AG10803 (cell line): ENCODE measurements around the gene CACNA1D.

ENCODE experiments used
- DNase-seq: peaks from one replicate; pipeline ENCODE4 v3.0.0; 2010; ENCODE audit warnings: low read depth
- H3K4me3 ChIP-seq: 2 replicates; pipeline ENCODE4 v1.5.1; 2011; ENCODE audit warnings: mild to moderate bottlenecking, low read length, control low read depth
- CTCF ChIP-seq: conservative IDR thresholded peaks from 2 replicates; pipeline ENCODE4 v1.5.1; 2011; ENCODE audit warnings: mild to moderate bottlenecking, low read length, control low read depth, inconsistent platforms

Gene CACNA1D

GRCh38 chr3:53728606-53729005, 234.2 kb downstream of the CACNA1D start:
- TF ChIP-seq CTCF, result no peak
- DNase-seq, result no peak
- H3K4me3 ChIP-seq, result no peak overlapping the region

GRCh38 chr3:53729159-53729558, 234.7 kb downstream of the CACNA1D start:
- no peak for TF ChIP-seq CTCF
- DNase-seq, result peak; percentile 48

GRCh38 chr3:53729618-53730017, 235.2 kb downstream of the CACNA1D start:
- H3K4me3 ChIP-seq, result no peak overlapping the region
- peak; percentile 4 for DNase-seq
- peak; percentile 35 for TF ChIP-seq CTCF

More at GRCh38 chr3:53729159-53729558, 234.7 kb downstream of the CACNA1D start:
- no peak overlapping the region for H3K4me3 ChIP-seq

- H3K4me3 ChIP-seq, result no peak overlapping the region
- no peak for TF ChIP-seq CTCF
- peak; percentile 15 for DNase-seq
Observed at GRCh38 chr3:53730576-53730975, 236.2 kb downstream of the CACNA1D start.

- DNase-seq, result no peak
- no peak for TF ChIP-seq CTCF
- no peak overlapping the region for H3K4me3 ChIP-seq
Observed at GRCh38 chr3:53731934-53732624, 237.7 kb downstream of the CACNA1D start.

- no peak for DNase-seq
- no peak for TF ChIP-seq CTCF
- no peak overlapping the region for H3K4me3 ChIP-seq
Observed at GRCh38 chr3:53733446-53733845, 239.0 kb downstream of the CACNA1D start.

- no peak for DNase-seq
- no peak overlapping the region for H3K4me3 ChIP-seq
- no peak for TF ChIP-seq CTCF
Observed at GRCh38 chr3:53739966-53740365, 245.6 kb downstream of the CACNA1D start.
